Fibroblast of upper back skin (primary cell): ENCODE data around the gene TNP2.
A peak's percentile ranks its signal among the peaks of the same experiment; 100 is the strongest.

Experiments used
- DNase-seq: peaks from one replicate; pipeline ENCODE4 v3.0.0-alpha.2; 2013

TNP2 gene

DNA sequence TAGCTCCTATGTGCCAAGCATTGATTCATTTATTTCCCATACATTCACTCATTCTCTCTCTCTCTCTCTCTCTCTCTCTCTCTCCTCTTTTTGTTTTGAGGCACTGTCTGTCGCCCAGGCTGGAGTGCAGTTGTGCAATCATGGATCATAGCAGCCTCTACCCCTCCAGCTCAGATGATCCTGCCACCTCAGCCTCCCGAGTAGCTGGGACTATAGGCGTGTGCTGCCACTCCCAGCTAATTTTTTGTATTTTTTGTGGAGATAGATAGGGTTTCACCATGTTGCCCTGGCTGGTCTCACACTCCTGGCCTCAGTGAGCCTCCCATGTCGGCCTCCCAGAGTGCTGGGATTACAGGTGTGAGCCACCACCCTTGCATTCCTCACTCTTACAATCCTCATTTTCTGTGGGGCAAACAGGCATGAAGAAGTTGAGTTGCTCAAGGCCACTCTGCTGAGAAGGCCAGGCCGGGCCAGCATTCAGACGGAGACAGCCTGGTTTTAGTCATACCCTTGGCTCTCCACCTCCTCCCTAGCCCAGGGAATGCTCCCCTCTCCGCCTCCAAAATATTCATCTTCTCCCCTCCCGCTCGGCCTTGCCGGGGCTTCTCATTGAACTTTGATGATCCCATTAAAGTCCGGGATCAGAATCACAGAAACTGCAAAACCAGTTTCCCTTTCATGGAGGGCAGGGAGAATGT is 7.9 kb upstream of the TNP2 start:
- DNase-seq: no peak

DNA sequence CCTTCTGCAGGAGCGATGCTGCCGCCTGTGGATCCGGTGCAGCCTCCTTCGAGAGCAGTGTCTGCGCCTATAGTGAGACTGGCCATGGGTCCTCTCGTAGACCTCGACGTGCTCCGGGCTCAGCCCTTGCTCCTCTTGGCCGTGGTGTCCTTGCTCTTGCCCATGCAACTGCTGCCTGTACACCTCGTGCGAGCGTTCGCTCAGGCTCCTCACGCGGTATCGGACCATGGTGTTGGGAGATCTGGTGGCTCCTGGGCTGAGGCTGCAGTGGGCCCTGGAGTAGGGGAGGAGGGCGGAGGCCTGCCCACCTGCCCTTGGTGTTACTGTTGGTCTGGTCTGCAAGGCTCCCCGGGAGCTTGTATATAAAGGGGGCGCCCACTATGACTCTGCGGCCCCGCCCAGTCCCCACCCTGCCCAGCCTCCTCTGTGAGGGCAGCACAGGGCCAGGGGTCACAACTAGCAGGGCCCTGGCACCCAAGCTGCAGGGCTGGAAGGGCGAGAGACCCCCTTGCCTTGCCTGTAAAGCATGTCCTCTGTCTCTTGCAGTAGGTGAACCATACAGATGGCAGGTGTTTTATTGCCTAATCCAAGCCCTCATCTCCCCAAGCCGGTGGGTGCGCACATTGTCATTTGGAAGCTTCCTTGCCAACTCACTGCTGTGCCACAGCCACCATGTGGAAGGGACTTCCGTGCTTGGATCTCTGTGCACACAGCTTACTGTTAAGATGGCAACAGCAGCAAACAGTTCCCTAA is 7.2 kb upstream of the TNP2 start, which contains the start of gene PRM2:
PRM2 (minus strand) TSS at position 338 of the 753 bp plus-strand sequence; CDS start at position 228, 110 bp downstream.
- DNase-seq: no peak

DNA sequence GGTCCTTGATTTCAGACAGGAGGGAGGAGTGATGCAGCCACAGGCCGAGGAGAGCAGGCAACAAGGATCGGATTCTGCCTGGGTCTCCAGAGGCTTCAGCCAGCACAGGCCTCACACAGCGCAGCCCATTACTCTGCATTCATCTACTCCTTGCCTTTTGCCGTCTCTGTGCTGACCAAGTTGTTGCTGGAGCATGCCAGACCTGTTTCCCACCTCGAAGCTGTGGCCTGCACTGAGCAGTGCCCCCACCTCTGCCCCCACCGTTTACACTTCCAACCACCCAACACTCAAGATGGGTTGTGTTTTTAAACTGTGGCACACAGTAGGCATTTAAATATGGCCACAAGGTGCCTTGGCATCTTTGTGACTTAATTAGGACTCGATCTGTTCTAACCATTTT is 5.8 kb upstream of the TNP2 start:
- DNase-seq: no peak

DNA sequence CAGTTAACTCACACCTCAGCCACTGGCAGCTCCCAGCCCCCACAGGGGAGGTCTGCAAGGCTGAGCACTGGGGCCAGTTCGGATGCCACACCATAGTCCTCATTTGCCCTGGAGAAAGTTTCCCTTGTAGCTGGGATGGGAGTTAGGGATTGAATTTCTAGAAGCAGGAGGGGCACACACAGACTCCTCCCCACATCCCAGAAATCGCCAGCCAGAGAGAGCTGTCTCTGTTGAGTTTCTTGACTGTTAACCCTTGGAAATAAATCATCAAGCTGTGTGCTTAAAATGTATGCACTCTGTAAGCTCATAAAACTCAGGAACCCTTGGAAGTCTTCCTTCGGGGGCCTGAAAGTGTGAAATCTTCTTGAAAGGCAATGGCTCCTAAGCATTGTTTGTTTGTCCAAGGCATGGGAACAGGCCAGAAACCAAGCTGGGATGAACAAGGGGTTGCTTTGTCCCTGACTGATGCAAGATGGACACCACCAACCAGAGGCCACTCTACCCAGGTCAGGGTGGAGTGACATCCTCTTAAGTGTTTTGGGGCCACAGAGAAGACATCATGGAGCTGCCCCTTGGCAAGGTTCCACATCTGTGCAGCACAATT is 4.7 kb upstream of the TNP2 start:
- no peak for DNase-seq

DNA sequence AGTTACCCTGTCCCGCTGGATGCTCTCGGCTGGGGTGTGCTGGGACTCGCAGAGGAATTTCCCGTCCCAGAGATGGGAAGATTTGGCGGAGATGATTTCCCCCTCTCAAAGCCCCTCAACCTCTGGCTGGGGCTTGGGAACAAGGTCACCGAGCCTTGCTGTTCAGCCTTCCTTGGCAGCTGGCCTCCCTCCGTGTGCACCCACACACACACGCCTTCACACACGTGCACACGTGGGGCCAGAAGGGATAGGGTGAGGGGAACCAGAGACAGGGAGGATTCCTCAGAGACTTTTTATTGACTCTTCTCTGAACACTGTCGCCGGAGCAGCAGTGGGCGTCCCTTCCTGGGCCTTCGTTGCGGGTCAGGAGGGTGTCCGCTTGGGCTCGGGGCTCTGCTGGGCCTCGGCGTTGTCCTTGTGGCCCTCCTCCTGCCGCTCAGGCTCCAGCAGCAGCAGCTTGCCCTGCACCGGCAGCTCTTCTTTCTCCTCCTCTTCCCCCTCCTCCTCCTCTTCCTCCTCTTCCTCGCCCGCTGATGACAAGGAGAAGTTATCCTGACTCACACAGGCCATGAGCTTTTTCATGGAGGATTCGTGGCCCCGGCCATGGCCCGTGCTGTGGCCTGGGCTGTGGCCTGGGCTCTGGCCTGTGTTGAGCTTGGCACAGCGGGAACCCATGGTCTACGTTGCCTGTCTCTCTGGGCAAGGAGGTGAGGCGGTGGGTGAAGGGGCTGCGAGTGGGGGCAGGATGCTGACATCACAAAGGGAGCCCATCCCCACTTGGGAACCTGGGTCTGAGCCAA is 4.0 kb upstream of the TNP2 start, which contains the start of gene PRM3:
PRM3 (minus strand) TSS at position 709 of the 800 bp plus-strand sequence; CDS start at position 675, 34 bp downstream.
- DNase-seq: no peak

DNA sequence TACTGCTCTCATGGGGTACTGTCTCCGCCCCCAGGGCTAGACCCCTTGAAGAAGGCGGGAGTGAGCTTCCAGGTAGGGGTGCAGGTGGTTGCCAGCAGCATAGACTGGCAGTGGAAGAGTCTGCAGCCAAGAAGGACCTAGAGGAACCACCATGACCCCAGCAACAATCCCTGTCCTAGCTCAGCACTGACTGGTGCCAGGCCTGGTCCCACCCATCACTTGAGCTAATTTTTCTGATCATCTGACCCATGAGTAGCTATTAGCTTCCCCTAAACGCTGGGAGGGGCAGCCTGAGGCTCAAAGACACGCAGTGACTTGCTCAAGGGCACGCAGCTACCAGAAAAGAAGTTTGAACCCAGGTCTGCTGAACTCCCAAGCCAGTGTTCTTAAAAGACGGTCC is 3.4 kb upstream of the TNP2 start:
- DNase-seq: no peak

DNA sequence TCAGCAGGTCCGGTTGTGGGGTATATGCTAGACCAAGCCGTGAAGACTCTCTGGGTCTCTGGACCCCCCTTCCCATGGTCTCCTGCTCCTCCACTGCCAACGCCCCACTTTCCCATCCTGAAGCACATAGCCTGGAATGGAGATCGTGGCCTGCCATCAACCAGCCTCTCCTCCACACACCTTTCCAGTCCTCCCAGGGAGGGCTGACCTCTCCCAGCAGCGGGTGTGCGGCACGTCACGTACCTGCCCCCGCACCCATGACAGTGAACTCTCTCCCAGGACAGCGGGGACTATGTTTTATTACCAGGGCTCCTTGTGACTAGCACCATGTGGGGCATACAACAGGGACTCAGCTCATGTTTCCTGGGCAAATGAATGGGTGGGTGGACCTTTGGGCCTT is 2.5 kb upstream of the TNP2 start:
- no peak for DNase-seq

DNA sequence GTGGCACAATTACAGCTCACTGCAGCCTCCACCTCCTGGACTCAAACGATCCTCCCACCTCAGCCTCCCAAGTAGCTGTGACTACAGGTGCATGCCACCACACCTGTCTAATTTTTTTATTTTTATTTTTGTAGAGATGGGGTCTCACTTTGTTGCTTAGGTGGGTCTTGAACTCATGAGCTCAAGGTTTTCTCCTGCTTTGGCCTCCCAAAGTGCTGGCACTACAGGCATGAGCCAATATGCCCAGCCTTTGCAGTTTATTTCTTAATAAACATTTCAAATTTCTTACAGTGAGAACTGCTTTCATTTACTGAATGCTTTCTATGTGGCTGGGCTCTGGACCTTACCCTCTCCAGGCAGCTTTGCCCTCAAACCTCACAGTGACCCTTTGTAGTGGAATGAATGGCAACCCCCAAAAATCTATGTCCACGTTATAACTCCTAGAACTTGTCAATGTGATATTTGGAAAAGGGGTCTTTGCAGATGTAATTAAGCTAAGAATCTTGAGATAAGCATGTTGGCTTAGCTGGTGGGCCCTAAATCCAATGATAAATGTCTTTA is 1.6 kb upstream of the TNP2 start:
- no peak for DNase-seq

DNA sequence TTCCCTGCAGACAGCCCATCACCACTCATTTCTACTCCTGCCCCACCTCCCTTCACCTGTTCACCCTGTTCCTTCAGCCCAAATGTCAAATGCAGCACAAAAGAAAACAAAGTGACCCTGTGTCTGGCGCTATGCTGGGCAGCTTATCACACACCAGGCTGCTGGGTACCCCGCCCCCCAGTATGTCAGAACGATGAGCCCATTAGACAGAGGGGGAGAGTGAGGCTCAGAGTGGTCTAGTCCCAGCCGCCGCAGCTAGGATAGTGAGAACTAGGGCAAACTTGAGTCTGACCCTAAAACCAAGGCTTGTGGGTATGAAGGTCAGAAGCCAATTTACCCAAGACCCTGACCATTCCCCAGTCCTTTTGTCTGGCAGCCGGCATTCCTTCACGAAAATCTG is 4.0 kb downstream of the TNP2 start:
- no peak for DNase-seq

DNA sequence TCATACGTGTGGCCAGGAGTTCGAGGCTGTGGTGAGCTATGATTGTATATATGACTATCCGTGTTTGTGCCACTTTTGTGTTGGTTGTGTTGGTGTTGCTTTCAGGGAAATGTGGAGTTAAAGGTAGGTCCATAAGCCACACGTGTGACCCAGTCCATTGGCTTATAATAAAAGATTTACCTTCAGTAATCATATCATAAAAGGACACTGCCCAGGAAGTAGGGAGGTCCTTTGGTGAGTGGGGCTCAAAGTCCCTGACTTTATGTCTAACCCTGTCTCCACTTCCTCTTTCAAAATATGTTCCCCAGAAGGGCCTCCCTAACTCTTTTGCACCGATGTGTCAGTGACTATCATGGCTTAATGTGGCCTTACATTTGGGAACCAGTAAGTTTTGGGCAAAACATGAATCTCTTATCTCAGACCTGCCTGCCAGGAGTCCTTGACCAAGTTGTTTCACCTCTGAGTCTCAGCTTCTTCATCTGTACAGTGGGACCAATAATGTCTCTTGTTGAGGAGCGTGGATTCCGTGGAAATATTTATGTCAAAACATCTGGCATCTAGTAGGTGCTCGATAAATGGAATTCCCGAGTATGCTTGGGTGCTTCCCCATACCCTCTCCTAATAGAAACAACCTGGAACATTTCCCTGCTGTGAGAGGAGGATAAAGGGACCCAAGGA is 4.8 kb downstream of the TNP2 start:
- DNase-seq: no peak

DNA sequence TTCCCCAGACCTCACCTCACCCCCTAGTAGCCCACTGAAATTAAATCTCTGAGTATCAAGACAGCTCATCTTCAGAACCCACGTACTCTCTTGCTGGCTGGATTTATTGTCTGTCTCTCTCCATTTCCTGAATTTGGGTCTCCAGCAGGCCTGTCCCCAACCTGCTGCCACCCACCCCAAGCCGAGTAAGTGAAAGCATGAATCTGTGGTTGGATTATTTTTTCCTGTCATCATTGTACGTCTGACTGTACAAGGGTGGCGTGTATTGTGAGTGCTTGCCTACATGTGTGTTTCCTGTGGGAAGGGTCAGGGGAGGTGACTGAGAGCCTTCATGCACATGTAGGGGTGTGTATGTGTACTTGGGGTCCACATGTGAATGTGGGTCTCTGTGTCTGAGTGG is 5.4 kb downstream of the TNP2 start:
- no peak for DNase-seq

DNA sequence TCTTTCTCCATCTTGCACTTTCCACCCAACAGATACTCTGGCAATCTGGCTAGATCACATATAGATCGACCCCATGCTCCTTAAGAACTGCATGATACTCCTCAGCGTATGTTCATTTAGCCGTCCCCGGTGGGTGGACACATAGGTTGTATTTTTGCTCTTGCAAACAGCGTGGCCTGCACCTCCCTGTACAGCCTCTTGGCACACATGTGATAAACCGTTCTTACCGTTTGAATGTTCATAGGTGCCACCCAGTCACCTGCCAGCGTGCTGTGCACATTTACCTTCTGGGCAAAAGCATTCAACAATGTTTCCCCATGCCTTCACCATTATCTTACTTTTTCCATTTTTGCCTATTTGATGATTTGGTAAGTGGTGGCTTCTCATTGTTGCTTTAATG is 6.2 kb downstream of the TNP2 start:
- no peak for DNase-seq

DNA sequence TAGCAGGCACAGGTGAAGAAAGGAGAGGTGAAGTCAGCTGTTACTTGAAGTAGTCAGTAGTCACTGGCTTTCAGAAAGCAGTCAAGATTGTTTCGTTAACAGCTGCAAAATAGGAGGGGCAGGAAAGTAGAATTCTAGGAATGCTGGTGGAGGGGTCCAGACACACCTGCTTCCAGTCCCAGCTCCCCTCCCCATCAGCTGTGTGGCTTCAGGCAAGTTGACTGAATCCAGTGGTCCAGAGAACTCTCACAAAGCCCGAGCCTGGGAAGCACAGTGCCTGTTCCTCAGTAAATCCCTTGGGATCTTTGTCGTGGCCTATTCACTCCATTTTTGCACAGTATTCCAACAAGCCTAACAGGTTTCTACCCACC is 8.5 kb downstream of the TNP2 start:
- DNase-seq: no peak

DNA sequence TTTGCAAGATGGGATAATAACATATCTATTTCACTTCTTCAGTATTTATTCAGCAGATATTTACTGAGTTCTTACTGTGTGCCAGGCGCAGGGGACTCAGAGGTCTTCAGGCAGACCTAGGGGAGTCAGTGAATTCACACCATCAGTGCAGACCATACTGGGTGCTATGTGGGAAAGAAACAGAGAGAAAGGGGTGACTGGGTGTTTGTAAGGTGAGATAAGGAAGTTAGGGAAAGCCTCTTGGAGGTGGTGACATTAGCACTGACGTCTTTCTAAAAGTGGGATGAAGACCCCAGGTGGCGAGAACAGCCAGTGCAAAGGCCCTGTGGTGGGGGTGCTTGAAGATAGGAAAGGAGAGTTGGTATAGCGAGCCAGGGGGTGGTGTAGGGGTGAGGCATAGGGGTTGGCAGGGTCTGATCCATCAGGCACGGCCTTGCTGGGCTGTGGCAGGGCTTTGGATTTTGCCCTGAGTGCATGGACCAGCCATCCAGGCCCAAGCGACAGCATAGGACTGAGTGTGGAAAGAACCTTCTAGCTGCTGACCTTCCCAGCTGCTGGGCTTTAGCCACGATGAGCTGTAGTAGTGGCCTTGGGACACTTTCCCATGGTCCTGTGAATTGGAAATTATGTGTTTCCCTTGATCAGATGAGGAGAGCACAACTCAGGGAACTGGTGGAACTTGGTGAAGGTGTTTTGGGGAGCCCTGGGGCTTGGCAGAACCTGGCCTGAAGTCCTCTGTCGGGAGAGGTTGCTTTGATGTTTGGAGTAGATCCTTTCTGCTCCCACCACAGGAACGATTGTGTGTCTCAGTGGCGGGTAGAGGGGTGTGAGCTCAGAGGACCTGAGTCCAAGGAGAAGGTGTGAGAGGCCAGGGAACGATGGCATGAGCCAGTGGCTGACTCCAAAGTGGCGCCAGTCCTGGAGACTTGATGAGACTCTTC is 9.2 kb downstream of the TNP2 start:
- no peak for DNase-seq

DNA sequence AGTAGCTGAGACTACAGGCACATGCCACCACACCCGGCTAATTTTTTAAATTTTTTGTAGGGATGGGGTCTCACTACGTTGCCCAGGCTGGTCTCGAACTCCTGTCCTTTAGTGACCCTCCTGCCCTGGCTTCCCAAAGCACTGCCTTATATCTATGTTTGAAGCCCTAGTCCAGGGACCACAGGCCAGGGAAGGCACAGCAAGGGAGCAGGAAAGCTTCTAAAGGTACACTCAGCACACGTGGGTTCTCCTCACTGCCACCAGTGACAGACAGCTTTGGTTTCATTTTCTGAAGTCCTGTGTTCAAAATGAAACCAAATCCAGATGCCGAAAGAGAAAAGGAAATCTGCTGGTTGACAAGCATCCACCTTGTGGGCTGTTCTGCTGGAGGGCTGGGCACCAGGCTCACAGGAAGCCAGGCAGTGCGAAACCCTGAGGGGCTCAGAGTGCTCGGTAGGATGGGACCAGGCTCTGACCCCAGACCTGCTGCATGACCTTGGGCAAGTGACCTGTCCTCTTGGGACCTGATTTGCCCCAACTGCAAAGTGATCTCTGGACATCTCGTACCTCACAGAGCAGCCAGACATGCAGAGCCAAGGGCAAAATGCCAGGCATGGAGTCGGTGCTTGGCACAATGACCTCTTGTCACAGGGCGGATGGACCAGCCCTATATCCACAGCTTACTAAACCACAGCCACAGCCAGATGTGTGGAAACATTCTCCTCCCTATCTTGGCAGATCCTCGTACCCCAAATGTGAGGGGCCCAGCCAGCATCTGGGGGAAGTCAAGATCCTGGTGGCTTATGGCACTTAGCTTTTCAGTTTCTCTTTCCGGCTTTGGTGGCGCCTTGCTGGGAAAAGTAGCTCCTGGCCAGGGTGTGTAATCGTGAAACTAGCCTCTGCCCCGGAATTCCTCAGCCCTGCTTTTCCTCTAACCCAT is 10.3 kb downstream of the TNP2 start:
- no peak for DNase-seq

DNA sequence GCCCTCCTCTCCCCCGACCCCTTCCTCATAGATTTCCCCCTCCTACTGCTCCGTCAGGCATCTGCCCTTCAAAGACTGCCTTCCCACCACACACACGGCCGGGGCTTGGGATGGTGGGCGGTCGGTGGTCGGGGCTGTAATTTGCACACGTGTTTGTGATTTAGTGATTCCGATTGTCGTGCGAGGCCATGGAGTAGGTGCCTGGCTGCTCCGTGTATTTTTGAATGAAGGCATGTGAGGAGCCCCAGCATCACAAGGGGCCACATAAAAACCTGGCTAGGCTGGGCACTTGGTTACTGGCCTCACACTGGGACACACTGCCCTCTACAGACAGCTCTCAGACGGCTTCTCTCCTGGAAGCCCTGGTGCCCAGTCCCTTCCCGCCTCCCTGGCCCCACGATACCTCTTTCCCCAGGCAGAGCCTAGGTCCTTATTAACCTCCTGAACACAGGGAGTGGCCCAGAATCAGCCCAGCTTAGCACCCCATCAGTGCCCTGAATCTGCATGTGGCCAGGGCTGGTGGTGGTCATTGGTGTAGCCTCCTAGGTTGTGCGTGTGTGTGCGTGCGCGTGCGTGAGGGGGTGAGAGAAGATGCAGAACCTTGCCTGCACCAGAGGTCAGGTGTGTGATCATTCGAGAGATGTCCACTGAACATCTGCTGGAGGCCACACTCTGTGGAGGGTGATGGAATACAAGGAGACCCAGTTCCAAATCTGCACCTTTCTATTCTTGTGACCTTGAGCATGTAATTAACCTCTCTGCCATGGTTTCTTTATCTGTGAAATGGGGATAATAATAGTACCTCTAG is 11.8 kb downstream of the TNP2 start:
- DNase-seq: peak; percentile 80

DNA sequence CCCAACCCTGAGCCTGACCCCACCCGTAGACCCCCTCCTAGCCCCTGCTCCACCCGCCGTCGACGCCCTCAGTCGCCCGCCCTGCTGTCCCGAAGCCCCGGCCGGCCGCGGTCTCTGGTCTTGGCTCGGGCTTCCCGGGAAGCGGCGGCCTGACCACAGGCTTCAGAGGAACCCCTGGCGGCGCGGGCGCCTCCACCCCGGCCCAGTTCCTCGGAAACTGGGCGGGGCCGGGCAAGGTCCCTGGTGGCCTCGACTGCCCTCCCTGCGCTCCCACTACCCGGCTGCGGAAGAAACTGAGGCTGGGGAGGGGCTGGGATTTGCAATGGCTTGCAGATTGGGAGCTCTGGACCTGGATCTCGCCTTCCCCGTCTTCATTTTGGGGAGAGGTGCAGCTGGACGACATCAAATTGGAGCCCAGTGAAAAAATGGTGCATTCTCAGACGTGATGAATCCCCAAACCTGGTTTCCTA is 12.4 kb downstream of the TNP2 start:
- DNase-seq: peak; percentile 44

DNA sequence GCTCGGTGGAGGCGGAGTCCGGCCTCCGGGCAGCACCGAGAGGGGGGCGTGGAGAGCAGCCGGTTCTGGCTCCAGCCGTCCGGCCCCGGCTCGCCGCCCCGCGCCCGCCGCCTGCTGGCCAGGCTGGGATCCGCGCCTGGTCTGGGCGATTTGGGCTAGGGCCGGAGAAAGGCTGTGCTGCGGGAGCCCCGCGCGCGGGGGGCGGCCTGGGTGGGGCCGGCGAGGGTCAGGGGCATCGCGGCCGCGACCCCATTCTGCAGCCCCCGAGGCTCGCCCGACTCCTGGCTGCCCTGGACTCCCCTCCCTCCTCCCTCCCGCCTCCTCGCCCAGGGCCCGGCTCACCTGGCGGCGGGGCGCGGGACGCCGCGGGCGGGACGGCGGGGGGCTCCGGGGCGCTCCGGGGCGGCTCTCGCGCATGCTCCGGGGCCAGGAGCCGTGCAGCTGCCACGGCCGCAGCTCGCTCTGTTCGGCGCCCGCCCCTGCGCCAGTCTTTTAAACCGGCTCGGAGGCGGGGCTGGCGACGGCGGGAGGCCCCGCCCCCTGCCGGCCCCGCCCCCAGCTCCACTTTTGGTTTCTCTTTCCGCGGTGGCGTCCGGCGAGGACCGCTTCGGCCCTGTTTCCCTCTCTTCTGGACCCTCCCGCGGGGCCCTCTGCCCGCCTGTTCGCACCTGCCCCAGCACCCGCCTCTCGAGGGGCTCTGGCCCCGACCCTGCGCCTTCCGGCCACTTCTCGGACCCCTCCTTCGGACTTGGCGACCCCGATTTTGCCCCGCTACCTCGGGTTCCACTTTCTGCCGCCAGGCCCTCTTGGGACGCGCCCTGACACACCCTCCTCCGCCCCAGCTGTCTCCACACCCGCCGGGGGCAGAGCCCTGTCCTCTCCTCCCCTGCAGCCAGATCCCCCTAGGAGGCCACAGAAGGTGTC is 13.1 kb downstream of the TNP2 start, which contains the start of gene SOCS1:
SOCS1 (minus strand) TSS at position 468 of the 924 bp plus-strand sequence. CDS start 726 bp downstream, outside the sequence.
- DNase-seq: peak; percentile 86
